AG04449 (cell line): ENCODE data around the gene TBX5.

Experiments used
- CTCF ChIA-PET: fragments of 350-600 bp; formaldehyde crosslinking; extraction: SDS; loops from one replicate; lab custom pipeline; 2021; ENCODE audit warnings: antibody characterized with exemption; lab: Yijun Ruan, JAX
- POLR2A ChIA-PET: fragments of 400-600, 350-600 bp; formaldehyde crosslinking; extraction: SDS; loops from one replicate; lab custom pipeline; 2020; ENCODE audit warnings: antibody characterized with exemption, inconsistent platforms; lab: Yijun Ruan, JAX
- DNase-seq: peaks from one replicate; pipeline ENCODE4 v3.0.0-alpha.2; 2010; ENCODE audit warnings: low read depth, low spot score
- H3K4me3 ChIP-seq: 2 replicates; pipeline ENCODE4 v1.5.1; 2011; ENCODE audit warnings: low read depth, mild to moderate bottlenecking, control low read depth, low read length
- CTCF ChIP-seq: IDR thresholded peaks from one replicate; pipeline ENCODE4 v1.5.1; 2011; ENCODE audit warnings: mild to moderate bottlenecking, moderate library complexity, low read length, control low read depth, inconsistent platforms; ENCODE audit not compliant: insufficient read depth; ENCODE audit errors: missing control alignments

The TBX5 gene

GRCh38 chr12:114381177-114381576, 24.8 kb downstream of the TBX5 start:
- no peak for TF ChIP-seq CTCF
- no peak for DNase-seq
- H3K4me3 ChIP-seq: no peak overlapping the region
- ChIA-PET POLR2A (no interaction called here), CTCF (no interaction called here)

- POLR2A ChIA-PET: no interaction called here
- DNase-seq: no peak
Measured at GRCh38 chr12:114371733-114372132, 34.2 kb downstream of the TBX5 start.

GRCh38 chr12:114371250-114371649, 34.7 kb downstream of the TBX5 start:
- CTCF ChIA-PET: no interaction called here
- no peak for TF ChIP-seq CTCF

More at GRCh38 chr12:114371733-114372132, 34.2 kb downstream of the TBX5 start:
- no peak overlapping the region for H3K4me3 ChIP-seq
- CTCF ChIA-PET: no interaction called here
- no peak for TF ChIP-seq CTCF

DNA sequence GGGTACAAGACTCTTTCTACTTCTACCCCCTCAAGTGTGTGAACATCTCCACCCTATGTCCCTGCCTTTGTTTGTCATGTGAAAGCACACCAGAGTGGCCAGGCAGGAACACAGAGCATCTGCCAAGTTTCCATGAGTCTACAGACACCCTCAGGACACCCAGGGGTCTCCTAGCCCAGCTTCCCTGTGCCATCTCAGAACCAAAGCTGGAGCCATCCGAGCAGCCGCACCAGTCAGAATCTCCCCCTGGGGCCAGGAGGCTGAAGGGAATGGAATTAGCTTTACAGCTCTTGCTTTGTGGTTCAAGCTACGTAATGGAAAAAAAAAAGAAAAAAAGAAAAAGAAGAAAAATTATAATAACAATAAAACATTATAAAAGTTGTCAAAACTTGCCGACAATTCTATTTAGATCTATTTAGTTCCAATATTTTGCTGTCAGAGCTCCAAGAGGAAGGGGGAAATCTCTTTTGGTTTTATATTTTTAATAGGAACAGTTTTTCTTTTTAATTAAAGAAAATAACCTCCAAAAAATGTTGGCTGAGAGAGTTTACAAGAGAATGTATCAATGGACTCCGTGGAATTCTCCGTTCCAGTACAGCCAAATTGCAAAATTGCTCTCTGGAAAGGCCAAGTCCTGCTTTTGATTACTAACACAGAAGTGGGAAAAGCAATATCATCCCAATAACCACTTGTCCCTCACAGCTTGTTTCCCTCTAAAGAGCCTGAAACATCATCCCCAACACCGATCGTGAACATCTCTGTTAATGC, 37.1 kb downstream of the TBX5 start:
- no peak for DNase-seq
- CTCF ChIA-PET: interaction anchor here (0.7 kb wide), 1 partner anchor 56 kb away, joined by 3 read pairs; no protein-coding TSS in a partner anchor
- no peak for TF ChIP-seq CTCF
- POLR2A ChIA-PET: no interaction called here
- H3K4me3 ChIP-seq: no peak overlapping the region

More at GRCh38 chr12:114371250-114371649, 34.7 kb downstream of the TBX5 start:
- DNase-seq: no peak
- no peak overlapping the region for H3K4me3 ChIP-seq
- POLR2A ChIA-PET: no interaction called here

DNA sequence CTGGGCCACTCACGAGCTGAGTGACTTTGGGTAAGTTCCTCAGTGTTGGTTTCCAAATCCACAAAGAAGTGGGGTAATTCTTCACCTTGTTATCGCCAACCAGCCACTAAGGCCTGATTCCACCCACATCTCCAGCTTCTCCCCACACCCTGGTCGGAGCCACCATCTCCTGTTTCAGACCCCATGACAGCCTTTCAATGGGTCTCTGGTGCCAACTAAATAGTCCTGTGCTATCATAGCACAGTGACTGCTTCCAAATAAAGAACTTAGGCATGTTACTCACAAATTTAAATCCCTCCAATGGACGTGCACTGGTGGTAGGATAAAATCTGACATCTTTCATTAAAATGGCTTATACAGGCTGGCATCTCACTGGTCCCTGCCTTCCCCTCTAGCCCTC, 44.0 kb downstream of the TBX5 start:
- H3K4me3 ChIP-seq: no peak overlapping the region
- ChIA-PET CTCF (no interaction called here), POLR2A (no interaction called here)
- TF ChIP-seq CTCF: no peak
- no peak for DNase-seq

- no peak for DNase-seq
- no peak overlapping the region for H3K4me3 ChIP-seq
- ChIA-PET CTCF (no interaction called here), POLR2A (no interaction called here)
- no peak for TF ChIP-seq CTCF
Measured at GRCh38 chr12:114361545-114361944, 44.4 kb downstream of the TBX5 start.
